Measurements from ENCODE around the gene PTGFR.

GRCh38 chr1:78471890-78472620 is 18.7 kb upstream of the PTGFR start:
- TF ChIP-seq CTCF (IDR thresholded peaks at IDR 0.05) (no peak), POLR2A (IDR thresholded peaks at IDR 0.05) (no peak)
